ENCODE data around the gene HSD17B4. TPM values are rescaled to one million over a fixed set of nuclear protein-coding genes. Genes with fewer than 3 reads are reported as not detected.

Gene HSD17B4
- total and polyA plus RNA-seq, 9 of the 15 experiments (the other 6 are each of a cell fraction or from before 2014, with no cell fraction given) = 50.6 to 187 (median 94.6) TPM

DNA sequence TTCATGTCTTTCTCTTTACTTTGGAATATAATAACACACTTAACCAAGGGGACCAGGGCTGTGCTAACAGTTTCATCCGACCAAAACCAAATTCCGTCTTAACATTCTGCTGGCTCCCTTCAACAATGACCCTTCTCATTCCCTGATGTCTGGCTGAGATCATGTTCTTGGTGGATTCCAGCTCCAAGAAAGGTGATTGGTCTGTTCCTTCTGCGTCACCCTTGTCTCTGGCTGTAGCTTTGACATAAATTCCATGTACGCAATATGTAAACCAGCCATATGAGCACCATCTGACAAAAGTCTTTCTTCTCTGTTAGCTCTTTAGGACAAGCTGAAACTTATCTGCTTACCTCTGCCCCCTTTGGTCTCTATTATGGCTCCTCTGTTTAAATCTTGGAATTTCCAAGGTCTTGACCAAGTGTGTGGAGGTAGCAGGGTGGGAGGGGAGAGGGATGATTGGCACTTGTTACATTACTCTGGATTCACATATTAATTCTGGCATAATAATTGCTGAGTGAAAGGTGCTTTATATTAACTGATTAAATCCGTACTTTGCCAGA, 45.7 kb upstream of the HSD17B4 start (continued):
- TF ChIP-seq IRF9 (tag; IDR thresholded peaks at IDR 0.05) (no peak), ZNF507 (tag; conservative IDR thresholded peaks at IDR 0.05) (no peak)

GRCh38 chr5:119409235-119409815, 43.0 kb upstream of the HSD17B4 start:
- no peak overlapping the region for H3K27ac ChIP-seq (ENCODE audit: extremely low read depth, low read depth, low read length)
- ATAC-seq = peak; percentile 38
- DNase-seq (ENCODE audit: extremely low read depth in 1 of 4, low spot score in 3 of 4) = peak in 1 of 4 experiments; percentile 43
- BruUV-seq (replicated peaks) = no TSS peak
- no peak overlapping the region for H3K9ac ChIP-seq (ENCODE audit: insufficient read depth in 1 of 2, low read depth in 2 of 2, low read length in 2 of 2)
- in situ Hi-C loops (cut with MboI) (no loop called here), intact Hi-C loops (cut with micrococcal nuclease) (no loop called here)
- H3K9me1 ChIP-seq (ENCODE audit: control insufficient read depth, insufficient read depth, low read length) = no peaks in the 10 kb centered on the region
- H3K79me2 ChIP-seq (ENCODE audit: control insufficient read depth, insufficient read depth, low read length) = no peaks in the 10 kb centered on the region
- peak; percentile 44 for FAIRE-seq
- H3K9me3 ChIP-seq (replicated peaks; ENCODE audit: control insufficient read depth, insufficient read depth, low read depth, low read length) = no peaks in the 10 kb centered on the region
- no peak overlapping the region for H3K4me2 ChIP-seq (ENCODE audit: insufficient read depth, low read length)
- no peaks in the 10 kb centered on the region for H4K20me1 ChIP-seq (replicated peaks; ENCODE audit: control insufficient read depth, insufficient read depth, low read length)
- H3K4me1 ChIP-seq (replicated peaks in 1 of 2; ENCODE audit: control insufficient read depth in 2 of 2, insufficient read depth in 2 of 2, low read length in 2 of 2) = peaks cover 0 to 17% of the 10 kb centered on the region in 2 experiments; a peak in 3 of 5 replicates
- ChIA-PET POLR2A (interaction anchor here (1.2 kb wide), 1 partner anchor 339 kb away, joined by 4 read pairs; the partner anchor contains the start of gene DMXL1), CTCF (ENCODE audit: low intra/inter-chr PET ratio) (interaction anchor here (2.2 kb wide), 1 partner anchor 421 kb away, joined by 8 read pairs; the partner anchor contains the start of gene DTWD2)
- no peak overlapping the region for H3K4me3 ChIP-seq
- H2AFZ ChIP-seq (ENCODE audit: low read depth, low read length) = 0 out of 2 replicates have a peak overlapping the region, but pooled peaks have one; percentile 18
- WGBS (ENCODE audit: insufficient coverage, low coverage, missing lambda C conversion rate) = 17% methylated on average over 3 of the region's 3 CpGs
- no peaks in the 10 kb centered on the region for H3K27me3 ChIP-seq (ENCODE audit: control insufficient read depth in 2 of 2, insufficient read depth in 2 of 2, low read length in 2 of 2)
- no peaks in the 10 kb centered on the region for H3K36me3 ChIP-seq (ENCODE audit: control insufficient read depth, insufficient read depth, low read length)
- TF ChIP-seq ZFP36 (IDR thresholded peaks at IDR 0.05; ENCODE audit: low read depth, low read length, partially characterized antibody) (peak; percentile 44), SMARCC2 (IDR thresholded peaks at IDR 0.05; ENCODE audit: low read depth) (no peak), RAD21 (CRISPR knock-in tag; conservative IDR thresholded peaks at IDR 0.05 in 1 of 2, IDR thresholded peaks at IDR 0.05 in 1 of 2) (peak in 1 of 2 experiments; percentile 62; a peak in 2 of 4 replicates), CHD1 (IDR thresholded peaks at IDR 0.05; ENCODE audit: low read length) (no peak), CTCF (IDR thresholded peaks at IDR 0.05 in 2 of 3, conservative IDR thresholded peaks at IDR 0.05 in 1 of 3; ENCODE audit: insufficient read depth in 2 of 3, low read depth in 1 of 3, low read length in 3 of 3) (peak; percentile 30 to 41 (median 37); a peak in 5 of 6 replicates)
